ENCODE measurements around the gene BCLAF3.

BCLAF3 gene

DNA sequence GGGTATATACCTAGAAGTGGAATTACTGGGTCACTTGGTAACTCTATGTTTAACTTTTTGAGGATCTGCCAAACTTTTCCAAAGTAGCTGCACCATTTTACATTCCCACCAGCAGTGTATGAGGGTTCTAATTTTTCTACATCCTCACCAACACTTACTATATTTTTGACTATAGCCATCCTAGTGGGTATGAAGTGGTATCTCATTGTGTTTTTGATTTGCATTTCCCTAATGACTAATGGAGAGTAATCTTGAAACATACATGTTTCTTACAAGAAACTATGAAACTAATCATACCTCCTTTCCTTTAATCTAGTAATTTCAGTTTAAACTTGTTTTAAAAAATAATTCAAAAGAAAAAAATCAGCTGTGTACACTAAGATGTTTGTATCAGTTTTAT, 17.9 kb downstream of the BCLAF3 start:
- peaks cover 5% of the 10 kb centered on the region for H3K79me2 ChIP-seq (ENCODE audit: control insufficient read depth, insufficient read depth, low read length, unreplicated experiment)
- H3K36me3 ChIP-seq (ENCODE audit: insufficient read depth, low read length), result peaks cover 5% of the 10 kb centered on the region; the same call in 1 of the 2 replicates
- H3K27me3 ChIP-seq (ENCODE audit: insufficient read depth, low read length), result no peaks in the 10 kb centered on the region
- H3K27ac ChIP-seq (ENCODE audit: low read depth, low read length), result no peak overlapping the region
- no peak overlapping the region for H3K4me3 ChIP-seq (ENCODE audit: low read depth, low read length)
- H2AFZ ChIP-seq (ENCODE audit: low read length, unreplicated experiment), result no peak overlapping the region
- no peaks in the 10 kb centered on the region for H3K4me1 ChIP-seq (ENCODE audit: control insufficient read depth, insufficient read depth, low read length, unreplicated experiment)

- Histone ChIP-seq H2AFZ (ENCODE audit: low read length, unreplicated experiment) (no peak overlapping the region), H3K79me2 (ENCODE audit: control insufficient read depth, insufficient read depth, low read length, unreplicated experiment) (no peaks in the 10 kb centered on the region), H3K27me3 (ENCODE audit: insufficient read depth, low read length) (no peaks in the 10 kb centered on the region), H3K27ac (ENCODE audit: low read depth, low read length) (no peak overlapping the region), H3K4me1 (ENCODE audit: control insufficient read depth, insufficient read depth, low read length, unreplicated experiment) (no peaks in the 10 kb centered on the region), H3K36me3 (ENCODE audit: insufficient read depth, low read length) (0 out of 2 replicates have a peak, but pooled peaks cover 4% of the 10 kb centered on the region), H3K4me3 (ENCODE audit: low read depth, low read length) (no peak overlapping the region)
Measured at GRCh38 chrX:19968276-19968675, 22.6 kb downstream of the BCLAF3 start.

DNA sequence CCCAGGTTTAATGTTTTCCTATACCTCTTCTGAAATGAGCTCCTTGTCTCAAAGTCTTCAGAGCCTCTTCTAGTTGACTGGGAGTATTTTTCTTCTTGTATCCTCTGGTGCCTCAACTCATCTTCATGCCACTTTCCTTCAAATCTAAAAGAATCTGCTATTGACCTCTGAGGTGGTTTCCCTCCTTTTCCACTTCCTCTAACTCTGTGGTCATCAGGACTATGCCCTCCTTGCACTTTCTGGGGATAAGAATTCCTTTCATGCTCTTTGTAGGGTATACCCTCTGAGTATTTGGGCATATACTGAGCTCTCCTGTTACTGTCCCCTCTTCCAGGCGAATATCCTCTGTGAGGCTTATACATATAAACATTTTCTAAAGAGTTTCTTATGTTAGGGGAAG, 24.8 kb downstream of the BCLAF3 start:
- H3K4me3 ChIP-seq (ENCODE audit: low read depth, low read length), result no peak overlapping the region
- H3K27me3 ChIP-seq (ENCODE audit: insufficient read depth, low read length), result no peaks in the 10 kb centered on the region
- H3K79me2 ChIP-seq (ENCODE audit: control insufficient read depth, insufficient read depth, low read length, unreplicated experiment), result no peaks in the 10 kb centered on the region
- no peak overlapping the region for H2AFZ ChIP-seq (ENCODE audit: low read length, unreplicated experiment)
- no peak overlapping the region for H3K27ac ChIP-seq (ENCODE audit: low read depth, low read length)
- H3K4me1 ChIP-seq (ENCODE audit: control insufficient read depth, insufficient read depth, low read length, unreplicated experiment), result no peaks in the 10 kb centered on the region
- H3K36me3 ChIP-seq (ENCODE audit: insufficient read depth, low read length), result 0 out of 2 replicates have a peak, but pooled peaks cover 4% of the 10 kb centered on the region

GRCh38 chrX:19964017-19964710, 26.7 kb downstream of the BCLAF3 start:
- H3K27me3 ChIP-seq (ENCODE audit: insufficient read depth, low read length), result no peaks in the 10 kb centered on the region
- no peak overlapping the region for H3K27ac ChIP-seq (ENCODE audit: low read depth, low read length)
- H3K36me3 ChIP-seq (ENCODE audit: insufficient read depth, low read length), result 0 out of 2 replicates have a peak, but pooled peaks cover 4% of the 10 kb centered on the region
- no peak overlapping the region for H2AFZ ChIP-seq (ENCODE audit: low read length, unreplicated experiment)
- H3K4me1 ChIP-seq (ENCODE audit: control insufficient read depth, insufficient read depth, low read length, unreplicated experiment), result no peaks in the 10 kb centered on the region
- no peaks in the 10 kb centered on the region for H3K79me2 ChIP-seq (ENCODE audit: control insufficient read depth, insufficient read depth, low read length, unreplicated experiment)
- no peak overlapping the region for H3K4me3 ChIP-seq (ENCODE audit: low read depth, low read length)

DNA sequence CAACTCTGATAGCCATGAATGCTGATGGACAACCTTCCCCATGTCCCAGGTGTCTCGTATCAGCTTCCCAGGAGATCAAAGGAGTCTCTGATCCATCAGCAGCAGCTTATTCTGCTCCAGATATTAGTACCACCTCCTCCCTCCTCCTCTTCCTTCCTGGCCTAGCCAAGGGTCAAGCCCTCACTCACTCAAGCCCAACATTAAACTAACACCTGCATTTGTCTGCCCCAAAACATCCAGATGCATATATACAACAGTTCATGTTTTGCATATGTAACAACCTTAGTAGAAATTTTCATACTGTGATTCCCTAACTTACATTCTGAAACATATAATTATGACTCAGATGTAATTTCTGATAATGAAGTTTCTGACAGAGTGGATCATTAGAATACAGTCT, 29.9 kb downstream of the BCLAF3 start:
- Histone ChIP-seq H3K79me2 (ENCODE audit: control insufficient read depth, insufficient read depth, low read length, unreplicated experiment) (no peaks in the 10 kb centered on the region), H3K4me3 (ENCODE audit: low read depth, low read length) (no peak overlapping the region), H3K27ac (ENCODE audit: low read depth, low read length) (no peak overlapping the region), H3K36me3 (ENCODE audit: insufficient read depth, low read length) (0 out of 2 replicates have a peak, but pooled peaks cover 1% of the 10 kb centered on the region), H3K27me3 (ENCODE audit: insufficient read depth, low read length) (no peaks in the 10 kb centered on the region), H3K4me1 (ENCODE audit: control insufficient read depth, insufficient read depth, low read length, unreplicated experiment) (no peaks in the 10 kb centered on the region), H2AFZ (ENCODE audit: low read length, unreplicated experiment) (no peak overlapping the region)

DNA sequence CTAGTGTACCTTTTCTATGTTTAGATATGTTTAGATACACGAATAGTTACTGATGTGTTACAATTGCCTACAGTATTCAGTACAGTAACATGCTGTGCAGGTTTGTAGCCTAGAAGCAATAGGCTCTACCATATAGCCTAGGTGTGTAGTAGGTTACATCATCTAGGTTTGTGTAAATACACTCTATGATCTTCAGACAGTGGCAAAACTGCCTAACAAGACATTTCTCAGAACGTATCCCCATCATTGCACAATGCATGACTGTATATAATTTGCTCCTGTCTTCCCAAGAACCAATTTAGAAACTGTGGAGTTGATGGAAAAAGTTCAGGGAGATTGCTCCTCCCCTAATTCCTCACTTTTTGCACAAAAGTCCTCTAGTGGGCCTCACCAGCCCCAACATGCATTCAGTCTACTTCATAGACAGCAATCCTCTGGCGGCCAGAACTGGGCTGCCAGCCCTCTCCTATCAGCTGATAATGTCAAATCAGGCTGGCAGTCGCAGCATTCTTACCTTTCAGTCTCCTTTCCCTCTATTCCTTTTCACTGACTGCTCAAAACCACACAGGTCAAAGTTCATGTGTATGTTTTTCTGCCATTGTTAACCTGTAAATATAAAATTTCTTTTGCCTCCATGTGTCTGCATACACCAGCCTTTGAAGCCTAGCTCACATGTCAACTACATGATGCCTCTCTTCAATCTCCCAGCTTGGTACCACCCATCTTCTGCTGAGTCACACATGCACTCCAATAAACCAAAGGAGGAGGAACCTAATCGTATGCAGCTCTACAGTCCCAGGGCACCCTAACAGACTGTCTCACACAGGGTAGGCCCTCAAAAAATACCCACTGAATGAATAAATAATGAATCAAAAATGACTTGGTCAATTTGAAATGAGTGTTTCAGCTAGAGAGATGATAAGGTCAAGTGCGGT, 32.0 kb downstream of the BCLAF3 start:
- no peak overlapping the region for H3K4me3 ChIP-seq (ENCODE audit: low read depth, low read length)
- no peaks in the 10 kb centered on the region for H3K79me2 ChIP-seq (ENCODE audit: control insufficient read depth, insufficient read depth, low read length, unreplicated experiment)
- no peak overlapping the region for H3K27ac ChIP-seq (ENCODE audit: low read depth, low read length)
- no peaks in the 10 kb centered on the region for H3K27me3 ChIP-seq (ENCODE audit: insufficient read depth, low read length)
- no peaks in the 10 kb centered on the region for H3K36me3 ChIP-seq (ENCODE audit: insufficient read depth, low read length)
- peaks cover 16% of the 10 kb centered on the region for H3K4me1 ChIP-seq (ENCODE audit: control insufficient read depth, insufficient read depth, low read length, unreplicated experiment)
- H2AFZ ChIP-seq (ENCODE audit: low read length, unreplicated experiment), result no peak overlapping the region

DNA sequence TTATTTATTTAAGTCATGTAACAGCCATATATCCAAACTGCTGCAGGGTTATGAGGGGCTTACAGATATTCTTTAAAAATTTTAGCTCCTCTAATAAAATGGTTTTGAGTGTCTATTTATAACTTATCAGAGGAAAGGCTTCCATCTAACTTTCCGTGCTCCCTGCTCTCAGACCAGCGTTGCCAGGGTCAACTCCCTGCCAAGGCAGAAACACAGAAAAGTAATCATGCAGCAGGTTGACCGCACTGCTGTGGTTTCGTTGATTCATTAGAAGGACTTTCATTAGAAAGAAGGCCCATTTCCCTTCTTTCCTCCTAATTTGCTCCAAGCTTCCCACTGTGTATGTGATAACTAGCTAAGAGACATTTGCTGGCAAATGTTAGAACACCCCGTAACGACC, 33.9 kb downstream of the BCLAF3 start:
- Histone ChIP-seq H3K79me2 (ENCODE audit: control insufficient read depth, insufficient read depth, low read length, unreplicated experiment) (no peaks in the 10 kb centered on the region), H3K27ac (ENCODE audit: low read depth, low read length) (no peak overlapping the region), H2AFZ (ENCODE audit: low read length, unreplicated experiment) (no peak overlapping the region), H3K27me3 (ENCODE audit: insufficient read depth, low read length) (no peaks in the 10 kb centered on the region), H3K4me1 (ENCODE audit: control insufficient read depth, insufficient read depth, low read length, unreplicated experiment) (peaks cover 16% of the 10 kb centered on the region), H3K4me3 (ENCODE audit: low read depth, low read length) (no peak overlapping the region), H3K36me3 (ENCODE audit: insufficient read depth, low read length) (no peaks in the 10 kb centered on the region)

- Histone ChIP-seq H3K27me3 (ENCODE audit: insufficient read depth, low read length) (no peaks in the 10 kb centered on the region), H3K4me3 (ENCODE audit: low read depth, low read length) (no peak overlapping the region), H2AFZ (ENCODE audit: low read length, unreplicated experiment) (no peak overlapping the region), H3K79me2 (ENCODE audit: control insufficient read depth, insufficient read depth, low read length, unreplicated experiment) (no peaks in the 10 kb centered on the region), H3K36me3 (ENCODE audit: insufficient read depth, low read length) (no peaks in the 10 kb centered on the region), H3K4me1 (ENCODE audit: control insufficient read depth, insufficient read depth, low read length, unreplicated experiment) (peaks cover 16% of the 10 kb centered on the region), H3K27ac (ENCODE audit: low read depth, low read length) (no peak overlapping the region)
Measured at GRCh38 chrX:19956306-19956705, 34.6 kb downstream of the BCLAF3 start.

- Histone ChIP-seq H3K27me3 (ENCODE audit: insufficient read depth, low read length) (no peaks in the 10 kb centered on the region), H2AFZ (ENCODE audit: low read length, unreplicated experiment) (no peak overlapping the region), H3K4me1 (ENCODE audit: control insufficient read depth, insufficient read depth, low read length, unreplicated experiment) (peaks cover 16% of the 10 kb centered on the region), H3K4me3 (ENCODE audit: low read depth, low read length) (no peak overlapping the region), H3K27ac (ENCODE audit: low read depth, low read length) (no peak overlapping the region), H3K36me3 (ENCODE audit: insufficient read depth, low read length) (no peaks in the 10 kb centered on the region), H3K79me2 (ENCODE audit: control insufficient read depth, insufficient read depth, low read length, unreplicated experiment) (no peaks in the 10 kb centered on the region)
Measured at GRCh38 chrX:19955306-19955705, 35.6 kb downstream of the BCLAF3 start.

- Histone ChIP-seq H3K79me2 (ENCODE audit: control insufficient read depth, insufficient read depth, low read length, unreplicated experiment) (no peaks in the 10 kb centered on the region), H3K36me3 (ENCODE audit: insufficient read depth, low read length) (peaks cover 2% of the 10 kb centered on the region; the same call in 1 of the 2 replicates), H3K27me3 (ENCODE audit: insufficient read depth, low read length) (no peaks in the 10 kb centered on the region), H3K27ac (ENCODE audit: low read depth, low read length) (0 out of 2 replicates have a peak overlapping the region, but pooled peaks have one; percentile 2), H2AFZ (ENCODE audit: low read length, unreplicated experiment) (no peak overlapping the region), H3K4me3 (ENCODE audit: low read depth, low read length) (no peak overlapping the region), H3K4me1 (ENCODE audit: control insufficient read depth, insufficient read depth, low read length, unreplicated experiment) (peaks cover 16% of the 10 kb centered on the region)
Measured at GRCh38 chrX:19954335-19955096, 36.3 kb downstream of the BCLAF3 start.
